Raji (cell line): ENCODE measurements around the gene PCCA.

ENCODE experiments used
- POLR2A ChIP-seq: IDR thresholded peaks from 2 replicates; pipeline ENCODE4 v1.6.1; 2011; ENCODE audit warnings: low read depth, low read length, control low read depth; ENCODE audit not compliant: insufficient read depth

The PCCA gene

GRCh38 chr13:100208626-100209025 lies 119.7 kb downstream of the PCCA start:
- TF ChIP-seq POLR2A, result no peak

DNA sequence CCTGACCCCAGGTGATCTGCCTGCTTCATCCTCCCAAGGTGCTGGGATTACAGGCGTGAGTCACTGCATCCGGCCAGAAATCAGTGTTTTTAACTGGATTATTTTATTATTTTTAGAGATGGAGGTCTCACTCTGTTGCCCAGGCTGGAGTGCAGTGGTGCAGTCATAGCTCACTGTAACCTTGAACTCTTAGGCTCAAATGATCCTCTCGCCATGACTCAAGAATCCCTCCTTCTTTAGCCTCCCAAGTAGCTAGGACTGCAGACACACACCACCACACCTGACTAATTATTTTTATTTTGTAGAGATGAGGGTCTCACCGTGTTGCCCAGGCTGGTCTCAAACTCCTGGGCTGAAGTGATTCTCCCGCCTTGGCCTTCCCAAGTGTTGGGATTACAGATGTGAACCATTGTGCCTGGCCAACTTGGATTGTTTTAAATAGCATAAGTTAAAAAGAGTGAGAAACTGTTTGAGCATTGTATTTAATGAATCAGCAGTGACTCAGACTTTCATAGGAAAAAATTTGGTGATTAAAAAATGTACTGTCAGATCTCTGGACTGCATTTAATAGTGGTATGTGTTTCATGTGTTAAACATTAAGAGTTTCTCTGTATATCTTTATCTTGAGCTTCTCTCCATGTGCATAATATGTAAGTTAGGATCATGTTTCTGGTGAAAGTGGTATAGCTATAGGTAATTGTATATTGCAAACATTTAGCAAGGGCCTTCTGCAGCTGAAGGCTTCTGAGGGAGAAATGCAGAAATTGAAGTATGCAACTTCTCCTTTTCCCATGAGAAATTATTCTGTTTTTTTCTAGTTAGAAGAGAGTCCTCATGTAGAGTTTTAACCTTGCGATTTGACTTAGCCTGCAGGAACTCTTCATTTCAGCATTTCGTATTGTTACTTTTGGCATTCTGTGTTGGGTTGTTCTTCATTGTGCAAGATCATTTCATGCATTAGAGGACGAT lies 121.2 kb downstream of the PCCA start:
- TF ChIP-seq POLR2A, result no peak

GRCh38 chr13:100211016-100211710 lies 122.3 kb downstream of the PCCA start:
- no peak for TF ChIP-seq POLR2A

DNA sequence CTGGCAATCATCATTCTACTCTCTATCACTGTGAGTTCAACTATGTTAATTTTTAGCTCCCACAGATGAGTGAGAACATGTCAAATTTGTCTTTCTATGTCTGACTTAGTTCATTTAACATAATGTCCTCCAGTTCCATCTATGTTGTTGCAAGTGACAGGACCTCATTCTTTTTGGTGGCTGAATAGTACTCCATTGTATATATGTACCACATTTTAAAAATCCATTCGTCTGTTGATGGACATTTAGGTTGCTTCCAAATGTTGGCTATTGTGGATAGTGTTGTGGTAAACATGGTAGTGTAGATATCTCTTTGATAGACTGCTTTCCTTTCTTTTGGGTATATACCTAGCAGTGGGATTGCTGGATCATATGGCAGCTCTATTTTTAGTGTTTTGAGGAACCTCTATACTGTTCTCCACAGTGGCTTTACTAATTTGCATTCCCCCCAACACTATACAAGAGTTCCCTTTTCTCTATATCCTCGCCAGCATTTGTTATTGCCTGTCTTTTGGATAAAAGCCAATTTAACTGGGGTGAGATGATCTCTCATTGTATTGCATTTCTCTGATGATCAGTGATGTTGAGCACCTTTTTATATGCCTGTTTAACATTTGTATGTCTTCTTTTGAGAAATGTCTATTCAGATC lies 124.1 kb downstream of the PCCA start:
- TF ChIP-seq POLR2A, result no peak

DNA sequence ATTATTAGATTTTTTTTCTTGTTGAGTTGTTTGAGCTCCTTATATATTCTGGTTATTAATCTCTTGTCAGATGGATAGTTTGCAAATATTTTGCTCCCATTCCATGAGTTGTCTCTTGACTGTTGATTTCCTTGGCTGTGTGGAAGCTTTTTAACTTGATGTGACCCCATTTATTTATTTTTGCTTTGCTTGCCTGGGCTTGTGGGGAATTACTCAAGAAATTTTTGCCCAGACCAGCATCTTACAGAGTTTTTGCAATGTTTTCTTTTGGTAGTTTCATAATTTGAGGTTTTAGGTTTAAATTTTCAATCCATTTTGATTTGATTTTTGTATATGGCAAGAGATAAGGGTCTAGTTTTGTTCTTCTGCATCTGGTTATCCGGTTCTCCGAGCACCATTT lies 124.7 kb downstream of the PCCA start:
- no peak for TF ChIP-seq POLR2A

GRCh38 chr13:100214886-100215285 lies 126.0 kb downstream of the PCCA start:
- TF ChIP-seq POLR2A, result no peak

GRCh38 chr13:100221166-100221565 lies 132.3 kb downstream of the PCCA start:
- TF ChIP-seq POLR2A, result no peak

GRCh38 chr13:100229603-100230002 lies 140.7 kb downstream of the PCCA start:
- no peak for TF ChIP-seq POLR2A

- TF ChIP-seq POLR2A, result no peak
Observed at GRCh38 chr13:100230769-100231149, 141.9 kb downstream of the PCCA start.

DNA sequence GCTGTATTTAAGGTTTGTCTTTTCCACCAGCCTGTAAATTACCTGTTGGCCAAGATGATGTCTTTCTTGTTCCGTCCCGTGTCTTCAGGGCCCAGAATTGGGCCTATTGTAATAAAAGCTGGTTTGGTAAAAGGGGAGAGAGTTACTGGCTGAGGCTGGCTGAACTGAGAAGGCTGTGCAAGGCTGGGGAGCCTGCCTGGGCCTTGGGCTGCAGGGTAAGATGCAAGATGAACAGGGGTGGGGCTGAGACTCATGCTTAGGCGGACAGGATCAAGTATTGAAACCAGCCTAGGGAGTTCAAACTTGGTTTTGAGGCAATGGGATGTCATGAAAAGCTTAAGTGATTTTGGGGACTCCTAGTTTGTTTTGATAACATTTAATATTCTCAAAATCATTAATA lies 142.3 kb downstream of the PCCA start:
- no peak for TF ChIP-seq POLR2A

GRCh38 chr13:100234006-100234405 lies 145.1 kb downstream of the PCCA start:
- no peak for TF ChIP-seq POLR2A

DNA sequence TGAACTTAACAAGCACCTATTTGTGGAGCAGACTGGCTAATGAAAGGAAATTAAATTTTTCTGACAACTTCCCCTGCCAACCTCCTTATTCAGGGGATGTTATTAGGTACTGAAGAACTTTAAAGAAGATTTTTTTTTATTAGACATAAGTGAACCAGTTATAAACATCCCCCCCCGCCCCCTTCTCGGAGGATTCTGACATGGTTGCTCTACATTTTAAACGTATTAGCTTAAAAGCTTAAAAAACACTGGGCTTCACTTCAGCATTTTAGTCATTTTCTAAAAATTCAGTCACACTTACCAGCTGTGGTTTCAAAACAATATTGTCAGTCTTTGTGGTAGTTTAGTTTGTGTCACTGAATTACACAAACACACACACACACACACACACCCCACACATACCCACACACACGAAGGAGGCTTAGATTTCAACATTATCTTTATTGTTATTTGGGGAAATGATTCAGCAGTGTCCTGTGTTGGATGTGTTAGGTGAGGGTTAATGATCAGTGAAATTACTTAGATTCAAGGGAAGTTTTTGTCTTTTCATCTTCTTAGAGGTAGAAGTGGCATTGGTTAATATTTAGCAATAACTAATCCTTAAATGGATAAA lies 145.7 kb downstream of the PCCA start:
- TF ChIP-seq POLR2A, result no peak

DNA sequence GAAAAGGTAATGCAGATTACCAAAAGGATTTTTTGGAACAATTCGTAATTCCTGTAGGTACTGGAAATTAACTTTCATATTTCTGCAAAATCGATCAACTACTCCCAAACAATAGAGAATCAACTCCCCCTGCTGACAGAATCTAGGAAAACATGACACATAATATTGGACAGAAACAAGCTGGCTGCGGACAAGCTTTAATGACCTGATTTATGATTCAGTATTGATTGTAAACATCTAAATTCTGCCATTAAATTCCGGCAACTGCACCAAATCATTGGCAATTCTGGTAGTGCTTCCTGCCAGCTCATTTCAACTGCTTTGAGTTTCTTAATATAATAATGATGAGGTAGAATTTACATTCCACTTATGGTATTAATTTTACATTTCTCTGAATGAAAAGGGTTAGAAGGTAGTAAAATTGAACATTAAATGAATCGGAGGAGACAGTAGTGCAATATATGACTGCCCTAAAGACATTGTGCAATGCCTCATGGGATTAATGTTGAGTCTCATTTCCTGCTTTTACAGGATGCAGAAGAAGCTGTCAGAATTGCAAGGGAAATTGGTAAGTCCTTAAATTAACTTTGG lies 146.5 kb downstream of the PCCA start:
- no peak for TF ChIP-seq POLR2A

GRCh38 chr13:100240109-100240779 lies 151.4 kb downstream of the PCCA start:
- TF ChIP-seq POLR2A, result no peak
